Endothelial cell of umbilical vein (primary cell): Measurements from ENCODE around the gene TSPAN17. TPM values are rescaled to one million over a fixed set of nuclear protein-coding genes. Genes with fewer than 3 reads are reported as not detected.

Experiments
- BruUV-seq: library from RNA; stranded (reverse); fragments of 400-500 nt; replicated peaks from 2 replicates; lab custom pipeline; 2021; lab: Mats Ljungman, UMichigan
- CTCF ChIA-PET: fragments of 300-600, 350-600 bp; sonication (Branson Sonifier 250); formaldehyde crosslinking; loops from one replicate; lab custom pipeline; 2021; ENCODE audit warnings: antibody characterized with exemption, inconsistent platforms; lab: Charles Lee
- POLR2A ChIA-PET: fragments of 300-600, 350-600 bp; sonication (Branson Sonifier 250); formaldehyde crosslinking; loops from one replicate; lab custom pipeline; 2021; ENCODE audit warnings: antibody characterized with exemption, inconsistent platforms; lab: Charles Lee
- DNase-seq: peaks from one replicate; pipeline ENCODE4 v3.0.0-alpha.2; 2011; ENCODE audit warnings: low read depth, low spot score
- FAIRE-seq: peaks from 2 replicates; lab custom pipeline; 2011; peaks lifted over from hg19 to GRCh38; lab: Jason Lieb, UNC
- H2AFZ ChIP-seq: 2 replicates; pipeline ENCODE4 v1.6.0; 2012; ENCODE audit warnings: low read depth, low read length, control low read depth, inconsistent platforms
- H3K27ac ChIP-seq: 2 replicates; pipeline ENCODE4 v1.5.1; 2011; ENCODE audit warnings: low read depth, mild to moderate bottlenecking, control low read depth, low read length, moderate library complexity; ENCODE audit not compliant: insufficient read depth
- H3K27me3 ChIP-seq, 2 experiments: 2 replicates each; pipeline versions ENCODE4 v1.6.0 to v1.6.1; 2011; ENCODE audit warnings: low read length in 2 of 2, mixed read lengths in 1 of 2; ENCODE audit not compliant: control insufficient read depth in 2 of 2, insufficient read depth in 2 of 2
- H3K36me3 ChIP-seq, 2 experiments: 2 replicates in 1 of 2; 3 replicates in 1 of 2; pipeline ENCODE4 v1.5.1; 2011; ENCODE audit warnings: low read length in 2 of 2, mild to moderate bottlenecking in 1 of 2, moderate library complexity in 1 of 2; ENCODE audit not compliant: control insufficient read depth in 2 of 2, insufficient read depth in 2 of 2; ENCODE audit errors: extremely low read depth in 1 of 2
- H3K4me1 ChIP-seq: 3 replicates; pipeline ENCODE4 v1.5.1; 2011; ENCODE audit warnings: mild to moderate bottlenecking, low read length; ENCODE audit not compliant: control insufficient read depth, insufficient read depth; ENCODE audit errors: extremely low read depth
- H3K4me2 ChIP-seq: 2 replicates; pipeline ENCODE4 v1.6.1; 2011; ENCODE audit warnings: low read length, control low read depth, mixed read lengths; ENCODE audit not compliant: insufficient read depth
- H3K4me3 ChIP-seq, 3 experiments: fragments of 200-600 bp in 1 of 3; sonication (generic), shearing (Covaris generic) in 1 of 3; replicated peaks in 1 of 3; 2 replicates each; pipeline ENCODE4 v1.5.1; 2011 to 2016; ENCODE audit warnings: control low read depth in 3 of 3, low read length in 3 of 3, mild to moderate bottlenecking in 2 of 3, inconsistent platforms in 1 of 3, low read depth in 1 of 3, moderate library complexity in 1 of 3; ENCODE audit not compliant: insufficient read depth in 1 of 3
- H3K79me2 ChIP-seq: 2 replicates; pipeline ENCODE4 v1.6.0; 2012; ENCODE audit warnings: low read length, inconsistent platforms; ENCODE audit not compliant: control insufficient read depth, insufficient read depth
- H3K9ac ChIP-seq: replicated peaks from 2 replicates; pipeline ENCODE3; 2011; ENCODE audit warnings: low read length, control low read depth; ENCODE audit not compliant: insufficient read depth; ENCODE audit errors: extremely low read depth
- H3K9me1 ChIP-seq: replicated peaks from 3 replicates; pipeline ENCODE4 v1.6.0; 2011; ENCODE audit warnings: mild to moderate bottlenecking, low read length; ENCODE audit not compliant: control insufficient read depth, insufficient read depth; ENCODE audit errors: extremely low read depth
- H3K9me3 ChIP-seq: replicated peaks from 2 replicates; pipeline ENCODE4 v1.5.1; 2012; ENCODE audit warnings: low read length, inconsistent platforms; ENCODE audit not compliant: control insufficient read depth, insufficient read depth
- H4K20me1 ChIP-seq: replicated peaks from 2 replicates; pipeline ENCODE3; 2011; ENCODE audit warnings: mild to moderate bottlenecking, low read length; ENCODE audit not compliant: control insufficient read depth, insufficient read depth; ENCODE audit errors: extremely low read depth
- CTCF ChIP-seq, 2 donors: IDR thresholded peaks; 1 replicate in 1 of 2; 2 replicates in 1 of 2; pipeline ENCODE4 v1.5.1; 2011; ENCODE audit warnings: low read length in 2 of 2, mild to moderate bottlenecking in 2 of 2, moderate library complexity in 2 of 2, control low read depth in 1 of 2, inconsistent platforms in 1 of 2, low read depth in 1 of 2; ENCODE audit not compliant: insufficient read depth in 1 of 2; ENCODE audit errors: extremely low read depth in 1 of 2
- EZH2 ChIP-seq: IDR thresholded peaks from 2 replicates; pipeline ENCODE4 v1.6.1; 2012; ENCODE audit warnings: borderline replicate concordance, low read depth, mild to moderate bottlenecking, moderate library complexity, low read length, inconsistent platforms; ENCODE audit not compliant: severe bottlenecking
- FOS ChIP-seq: IDR thresholded peaks from 2 replicates; pipeline ENCODE4 v1.6.1; 2011; ENCODE audit warnings: mild to moderate bottlenecking, low read length, moderate library complexity, borderline replicate concordance; ENCODE audit not compliant: insufficient read depth
- GATA2 ChIP-seq: IDR thresholded peaks from 2 replicates; pipeline ENCODE4 v1.7.0; 2011; ENCODE audit warnings: low read depth, mild to moderate bottlenecking, moderate library complexity, mixed read lengths, low read length; ENCODE audit not compliant: insufficient read length, insufficient read depth
- JUN ChIP-seq: IDR thresholded peaks from 2 replicates; pipeline ENCODE4 v1.6.1; 2011; ENCODE audit warnings: borderline replicate concordance, low read depth; ENCODE audit not compliant: insufficient read length, insufficient read depth
- MAX ChIP-seq: IDR thresholded peaks from 2 replicates; pipeline ENCODE4 v1.6.1; 2011; ENCODE audit not compliant: insufficient read depth, insufficient read length
- MYC ChIP-seq: IDR thresholded peaks from one replicate; pipeline ENCODE4 v1.6.1; 2011; ENCODE audit warnings: mild to moderate bottlenecking, low read depth, low read length
- POLR2A ChIP-seq: IDR thresholded peaks from 2 replicates; pipeline ENCODE4 v1.6.1; 2012; ENCODE audit warnings: low read depth, mild to moderate bottlenecking, control low read depth, low read length
- POLR2AphosphoS5 ChIP-seq: IDR thresholded peaks from 2 replicates; pipeline ENCODE4 v1.6.1; 2012; ENCODE audit warnings: low read depth, mild to moderate bottlenecking, control low read depth, low read length, moderate library complexity; ENCODE audit not compliant: insufficient read depth
- dilution Hi-C: fragments of 300-500 bp; cut with MboI; formaldehyde crosslinking; loops from one replicate; pipeline ENCODE4 v1.15.0; 2019; ENCODE audit warnings: low sequenced_read_pairs; ENCODE audit not compliant: extremely low pct_ligation_motif_present
- intact Hi-C: fragments of 100-400 bp; cut with micrococcal nuclease; formaldehyde crosslinking; loops from one replicate; pipeline ENCODE4 v1.10.0; 2022
- polyA plus RNA-seq, 4 experiments: library from polyadenylated mRNA; depleted of rRNA in 3 of 4; stranded (reverse) in 3 of 4; unstranded in 1 of 4; fragments of >200 nt; gene quantifications; 2 replicates each; pipeline versions ENCODE4 v1.2.1 to v1.2.3, GENCODE V29; 2011 to 2012; ENCODE audit warnings: missing spikeins in 1 of 4
- total RNA-seq: library from RNA; stranded (reverse); gene quantifications from 2 replicates; pipeline ENCODE4 v1.2.3, GENCODE V29; 2021

Gene TSPAN17
- total and polyA plus RNA-seq, 2 donors (not counting 3 experiments of a cell fraction or from before 2014, with no cell fraction given): 55.9 to 73.3 TPM

GRCh38 chr5:176697267-176697933, 50.1 kb downstream of the TSPAN17 start:
- DNase-seq (no peak), FAIRE-seq (no peak)
- H3K36me3 ChIP-seq: no peaks in the 10 kb centered on the region
- no peak overlapping the region for H3K4me2 ChIP-seq
- TF ChIP-seq POLR2AphosphoS5: no peak
- TF ChIP-seq MYC: no peak
- no peak for TF ChIP-seq JUN
- no peak for TF ChIP-seq MAX
- TF ChIP-seq POLR2A: no peak
- TF ChIP-seq EZH2: no peak
- no peak for TF ChIP-seq GATA2
- TF ChIP-seq FOS: no peak
- TF ChIP-seq CTCF (IDR thresholded peaks at IDR 0.05; ENCODE audit: extremely low read depth in 1 of 2, insufficient read depth in 1 of 2, low read depth in 1 of 2, low read length in 2 of 2): no peak
- no peak overlapping the region for H3K27ac ChIP-seq
- H3K27me3 ChIP-seq: peaks cover 27 to 28% of the 10 kb centered on the region in 2 experiments
- dilution Hi-C loops: no loop called here
- H3K9me1 ChIP-seq: no peaks in the 10 kb centered on the region
- no peak overlapping the region for H2AFZ ChIP-seq
- H3K79me2 ChIP-seq: no peaks in the 10 kb centered on the region
- H3K4me1 ChIP-seq: no peaks in the 10 kb centered on the region
- no peak overlapping the region for H3K9ac ChIP-seq
- intact Hi-C loops: no loop called here
- BruUV-seq: no TSS peak
- no peak overlapping the region for H3K4me3 ChIP-seq
- ChIA-PET POLR2A (no interaction called here), CTCF (interaction anchor here (1.3 kb wide), 1 partner anchor 37 kb away, joined by 7 read pairs; no protein-coding TSS in a partner anchor)
- no peaks in the 10 kb centered on the region for H4K20me1 ChIP-seq
- H3K9me3 ChIP-seq: no peaks in the 10 kb centered on the region
